Transverse colon (tissue), 4 donors: Measurements from ENCODE around the gene RTP3.
"Not testable (repeated sequence)": the region's sequence is repeated elsewhere in the genome, so short reads cannot be mapped to it uniquely, and the experiment has no call there.

Source experiments
- EP300 ChIP-seq: sonication (generic); formaldehyde crosslinking; IDR thresholded peaks from one replicate; pipeline ENCODE4 v1.6.1; 2017; ENCODE audit warnings: antibody characterized with exemption, low read depth
- POLR2A ChIP-seq: fragments of 450-650 bp; IDR thresholded peaks from one replicate; pipeline ENCODE4 v1.6.1; 2016; ENCODE audit warnings: antibody characterized with exemption, mild to moderate bottlenecking, moderate library complexity
- POLR2AphosphoS5 ChIP-seq, 3 donors: sonication (generic); formaldehyde crosslinking; IDR thresholded peaks; one replicate each; pipeline ENCODE4 v1.6.1; 2016; ENCODE audit warnings: antibody characterized with exemption in 3 of 3
- TF ChIP-seq, protein P1 (sequence below), 5 experiments: fragments of 200-600 bp in 3 of 5; fragments of 450-650 bp in 2 of 5; sonication (generic) in 3 of 5; IDR thresholded peaks; 1 replicate in 2 of 5; 2 replicates in 3 of 5; pipeline ENCODE4 v1.5.1; 2016 to 2017; ENCODE audit warnings: antibody characterized with exemption in 5 of 5, inconsistent platforms in 3 of 5, mild to moderate bottlenecking in 2 of 5, moderate library complexity in 1 of 5

DNA sequence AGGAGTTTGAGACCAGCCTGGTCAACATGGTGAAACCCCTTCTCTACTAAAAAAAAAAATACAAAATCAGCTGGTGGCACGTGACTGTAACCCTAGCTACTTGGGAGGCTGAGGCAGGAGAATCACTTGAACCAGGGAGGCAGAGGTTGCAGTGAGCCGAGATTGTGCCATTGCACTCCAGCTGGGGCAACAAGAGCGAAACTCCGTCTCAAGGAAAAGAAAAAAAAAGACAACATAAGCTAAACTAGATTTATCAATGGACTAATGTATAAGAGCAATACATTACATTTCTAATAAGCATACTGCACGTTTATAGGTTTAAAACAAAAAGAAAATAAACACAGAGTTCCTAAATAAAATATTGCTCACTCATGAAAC is 40.6 kb downstream of the RTP3 start:
- not testable (repeated sequence) for TF ChIP-seq POLR2A; EP300; POLR2AphosphoS5 (IDR thresholded peaks at IDR 0.05)
- TF ChIP-seq, protein P1, sequence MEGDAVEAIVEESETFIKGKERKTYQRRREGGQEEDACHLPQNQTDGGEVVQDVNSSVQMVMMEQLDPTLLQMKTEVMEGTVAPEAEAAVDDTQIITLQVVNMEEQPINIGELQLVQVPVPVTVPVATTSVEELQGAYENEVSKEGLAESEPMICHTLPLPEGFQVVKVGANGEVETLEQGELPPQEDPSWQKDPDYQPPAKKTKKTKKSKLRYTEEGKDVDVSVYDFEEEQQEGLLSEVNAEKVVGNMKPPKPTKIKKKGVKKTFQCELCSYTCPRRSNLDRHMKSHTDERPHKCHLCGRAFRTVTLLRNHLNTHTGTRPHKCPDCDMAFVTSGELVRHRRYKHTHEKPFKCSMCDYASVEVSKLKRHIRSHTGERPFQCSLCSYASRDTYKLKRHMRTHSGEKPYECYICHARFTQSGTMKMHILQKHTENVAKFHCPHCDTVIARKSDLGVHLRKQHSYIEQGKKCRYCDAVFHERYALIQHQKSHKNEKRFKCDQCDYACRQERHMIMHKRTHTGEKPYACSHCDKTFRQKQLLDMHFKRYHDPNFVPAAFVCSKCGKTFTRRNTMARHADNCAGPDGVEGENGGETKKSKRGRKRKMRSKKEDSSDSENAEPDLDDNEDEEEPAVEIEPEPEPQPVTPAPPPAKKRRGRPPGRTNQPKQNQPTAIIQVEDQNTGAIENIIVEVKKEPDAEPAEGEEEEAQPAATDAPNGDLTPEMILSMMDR (IDR thresholded peaks at IDR 0.05) = not testable (repeated sequence)
